ENCODE data around the gene PGS1.

DNA sequence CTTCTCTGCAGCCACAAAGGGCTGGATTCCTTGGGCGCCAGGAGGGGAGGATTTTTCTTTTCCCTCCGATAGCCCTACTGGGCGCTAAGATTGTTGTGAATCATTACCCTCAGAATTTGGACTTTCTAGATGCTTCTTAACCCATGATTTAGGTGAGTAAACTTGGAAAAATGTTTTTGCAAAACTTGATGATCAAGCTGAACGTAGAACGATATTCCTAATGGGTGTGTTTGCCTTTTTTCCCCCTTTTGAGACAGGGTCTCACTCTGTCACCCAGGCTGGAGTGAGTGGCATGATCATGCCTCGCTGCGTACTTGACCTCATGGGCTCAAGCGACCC lies 43.8 kb downstream of the PGS1 start:
- TF ChIP-seq EZH2 (IDR thresholded peaks at IDR 0.05; ENCODE audit: borderline replicate concordance, low read depth, low read length, poor library complexity, severe bottlenecking): no peak
- TF ChIP-seq, protein P1, sequence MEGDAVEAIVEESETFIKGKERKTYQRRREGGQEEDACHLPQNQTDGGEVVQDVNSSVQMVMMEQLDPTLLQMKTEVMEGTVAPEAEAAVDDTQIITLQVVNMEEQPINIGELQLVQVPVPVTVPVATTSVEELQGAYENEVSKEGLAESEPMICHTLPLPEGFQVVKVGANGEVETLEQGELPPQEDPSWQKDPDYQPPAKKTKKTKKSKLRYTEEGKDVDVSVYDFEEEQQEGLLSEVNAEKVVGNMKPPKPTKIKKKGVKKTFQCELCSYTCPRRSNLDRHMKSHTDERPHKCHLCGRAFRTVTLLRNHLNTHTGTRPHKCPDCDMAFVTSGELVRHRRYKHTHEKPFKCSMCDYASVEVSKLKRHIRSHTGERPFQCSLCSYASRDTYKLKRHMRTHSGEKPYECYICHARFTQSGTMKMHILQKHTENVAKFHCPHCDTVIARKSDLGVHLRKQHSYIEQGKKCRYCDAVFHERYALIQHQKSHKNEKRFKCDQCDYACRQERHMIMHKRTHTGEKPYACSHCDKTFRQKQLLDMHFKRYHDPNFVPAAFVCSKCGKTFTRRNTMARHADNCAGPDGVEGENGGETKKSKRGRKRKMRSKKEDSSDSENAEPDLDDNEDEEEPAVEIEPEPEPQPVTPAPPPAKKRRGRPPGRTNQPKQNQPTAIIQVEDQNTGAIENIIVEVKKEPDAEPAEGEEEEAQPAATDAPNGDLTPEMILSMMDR (conservative IDR thresholded peaks at IDR 0.05; ENCODE audit: low read depth, low read length): 0 out of 2 replicates have a peak, but pooled peaks have one; percentile 39
